GM12891 (cell line): ENCODE measurements around the gene PRPF6.

Experiments used
- DNase-seq: peaks from one replicate; pipeline ENCODE4 v3.0.0; 2011; ENCODE audit warnings: low spot score; ENCODE audit not compliant: insufficient read length
- FAIRE-seq: peaks from 2 replicates; lab custom pipeline; 2011; peaks lifted over from hg19 to GRCh38; lab: Jason Lieb, UNC
- PAX5 ChIP-seq: IDR thresholded peaks from 2 replicates; pipeline ENCODE4 v1.6.1; 2011; ENCODE audit warnings: low read length, moderate library complexity, mild to moderate bottlenecking; ENCODE audit not compliant: insufficient read depth, severe bottlenecking
- POLR2A ChIP-seq: IDR thresholded peaks from 2 replicates; pipeline ENCODE4 v1.6.1; 2011; ENCODE audit warnings: low read depth, low read length, control low read depth
- POLR2AphosphoS5 ChIP-seq: IDR thresholded peaks from 2 replicates; pipeline ENCODE4 v1.6.1; 2011; ENCODE audit warnings: low read depth, low read length, control low read depth
- POU2F2 ChIP-seq: IDR thresholded peaks from 2 replicates; pipeline ENCODE4 v1.6.1; 2011; ENCODE audit warnings: low read depth, mild to moderate bottlenecking, control low read depth, low read length, moderate library complexity
- SPI1 ChIP-seq: IDR thresholded peaks from 2 replicates; pipeline ENCODE4 v1.6.1; 2011; ENCODE audit warnings: low read depth, low read length, control low read depth
- TAF1 ChIP-seq: IDR thresholded peaks from 2 replicates; pipeline ENCODE4 v1.6.1; 2011; ENCODE audit warnings: low read depth, low read length, control low read depth

The PRPF6 gene

GRCh38 chr20:63979557-63980316, 1.2 kb upstream of the PRPF6 start, which contains the start of gene SAMD10:
Gene SAMD10 (minus strand): TSS chr20:63979642. CDS start chr20:63979467, 175 bp downstream.
- DNase-seq (peak; percentile 66), FAIRE-seq (no peak)
- TF ChIP-seq POLR2A (no peak; the same call in 1 of the 2 replicates), TAF1 (peak; percentile 72; the same call in 1 of the 2 replicates), SPI1 (peak; percentile 31; the same call in 1 of the 2 replicates), POU2F2 (no peak), POLR2AphosphoS5 (0 out of 2 replicates have a peak, but pooled peaks have one; percentile 29)

- no peak for DNase-seq
- TF ChIP-seq POLR2AphosphoS5 (peak; percentile 53; the same call in 1 of the 2 replicates), SPI1 (no peak)
- FAIRE-seq: no peak
Observed at GRCh38 chr20:63980317-63980805, 571 bp upstream of the PRPF6 start.

GRCh38 chr20:63982937-63983336, 2.0 kb downstream of the PRPF6 start:
- TF ChIP-seq POLR2AphosphoS5: no peak
- no peak for TF ChIP-seq TAF1
- TF ChIP-seq PAX5: no peak
- no peak for TF ChIP-seq POLR2A
- TF ChIP-seq POU2F2: no peak
- TF ChIP-seq SPI1: no peak
- no peak for DNase-seq
- no peak for FAIRE-seq

- TF ChIP-seq SPI1: no peak
- no peak for TF ChIP-seq POU2F2
- no peak for TF ChIP-seq POLR2A
- TF ChIP-seq TAF1: no peak
- TF ChIP-seq POLR2AphosphoS5: no peak
- TF ChIP-seq PAX5: no peak
- no peak for DNase-seq
- no peak for FAIRE-seq
Observed at GRCh38 chr20:64000906-64001305, 20.0 kb downstream of the PRPF6 start.

GRCh38 chr20:64001607-64002011, 20.7 kb downstream of the PRPF6 start:
- FAIRE-seq (peak; percentile 45), DNase-seq (no peak)

GRCh38 chr20:64003960-64004725, 23.2 kb downstream of the PRPF6 start:
- no peak for DNase-seq
- TF ChIP-seq POLR2AphosphoS5: no peak
- TF ChIP-seq POLR2A: no peak
- TF ChIP-seq SPI1: no peak
- no peak for TF ChIP-seq PAX5
- no peak for TF ChIP-seq TAF1
- no peak for TF ChIP-seq POU2F2
- FAIRE-seq: no peak

More at GRCh38 chr20:64001607-64002011, 20.7 kb downstream of the PRPF6 start:
- TF ChIP-seq POLR2AphosphoS5 (no peak), TAF1 (no peak), PAX5 (no peak), SPI1 (no peak), POU2F2 (no peak), POLR2A (no peak)

- TF ChIP-seq POLR2AphosphoS5: no peak
- no peak for TF ChIP-seq POU2F2
- TF ChIP-seq SPI1: no peak
- TF ChIP-seq TAF1: no peak
- no peak for TF ChIP-seq POLR2A
- TF ChIP-seq PAX5: no peak
- FAIRE-seq (no peak), DNase-seq (no peak)
Observed at GRCh38 chr20:64005394-64005793, 24.5 kb downstream of the PRPF6 start.

- no peak for TF ChIP-seq POLR2A
- TF ChIP-seq SPI1: no peak
- TF ChIP-seq TAF1: no peak
- no peak for TF ChIP-seq POU2F2
- no peak for TF ChIP-seq POLR2AphosphoS5
- no peak for TF ChIP-seq PAX5
- DNase-seq: no peak
- FAIRE-seq: no peak
Observed at GRCh38 chr20:64006490-64006889, 25.6 kb downstream of the PRPF6 start.

- TF ChIP-seq POLR2AphosphoS5: peak; percentile 62; the same call in 1 of the 2 replicates
- peak; percentile 46; the same call in 1 of the 2 replicates for TF ChIP-seq POU2F2
- TF ChIP-seq PAX5: no peak
- TF ChIP-seq SPI1: no peak
- no peak for TF ChIP-seq POLR2A
- TF ChIP-seq TAF1: no peak
- DNase-seq (no peak), FAIRE-seq (peak; percentile 66)
Observed at GRCh38 chr20:64006902-64007301, 26.0 kb downstream of the PRPF6 start.
